Stimulated activated CD4-positive, alpha-beta T cell treated with anti-CD3 and anti-CD28 coated beads, Interleukin-12 subunit alpha, Interleukin-12 subunit beta, amount 100 ng/mL, for 24 hours (primary cell): ENCODE data around the gene NRGN.

Experiments
- DNase-seq, 2 experiments: peaks; one replicate each; pipeline ENCODE4 v3.0.0-alpha.2; 2020; ENCODE audit warnings: low read depth in 2 of 2

NRGN gene

GRCh38 chr11:124740277-124740882 lies 638 bp downstream of the NRGN start:
- DNase-seq, result peak in 1 of 2 experiments; percentile 61

- no peak for DNase-seq
Observed at GRCh38 chr11:124742555-124742954, 2.8 kb downstream of the NRGN start.

- DNase-seq, result no peak
Observed at GRCh38 chr11:124743050-124743449, 3.3 kb downstream of the NRGN start.

DNA sequence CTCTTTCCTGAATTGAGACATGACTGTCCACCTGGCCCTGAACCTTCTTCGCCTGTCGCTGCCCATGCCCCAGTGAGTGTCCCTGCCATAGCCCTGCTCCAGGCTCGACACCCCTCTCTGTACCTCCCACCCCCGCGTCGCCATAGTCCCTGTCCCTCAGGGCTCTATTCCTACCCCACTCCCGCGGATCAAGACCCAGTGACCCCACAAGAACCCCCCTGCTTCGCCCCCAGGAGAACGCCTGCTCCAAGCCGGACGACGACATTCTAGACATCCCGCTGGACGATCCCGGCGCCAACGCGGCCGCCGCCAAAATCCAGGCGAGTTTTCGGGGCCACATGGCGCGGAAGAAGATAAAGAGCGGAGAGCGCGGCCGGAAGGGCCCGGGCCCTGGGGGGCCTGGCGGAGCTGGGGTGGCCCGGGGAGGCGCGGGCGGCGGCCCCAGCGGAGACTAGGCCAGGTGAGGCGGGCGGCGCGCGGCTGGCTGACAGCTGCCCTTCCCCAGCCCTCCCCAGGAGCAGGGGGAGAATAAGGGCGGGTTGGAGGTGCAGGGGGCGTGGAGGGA lies 5.6 kb downstream of the NRGN start:
- no peak for DNase-seq

- DNase-seq, result peak in 1 of 2 experiments; percentile 41
Observed at GRCh38 chr11:124745835-124746620, 6.3 kb downstream of the NRGN start.

GRCh38 chr11:124746621-124747243 lies 7.0 kb downstream of the NRGN start:
- DNase-seq, result peak in 1 of 2 experiments; percentile 76

- no peak for DNase-seq
Observed at GRCh38 chr11:124747406-124748099, 7.8 kb downstream of the NRGN start.

DNA sequence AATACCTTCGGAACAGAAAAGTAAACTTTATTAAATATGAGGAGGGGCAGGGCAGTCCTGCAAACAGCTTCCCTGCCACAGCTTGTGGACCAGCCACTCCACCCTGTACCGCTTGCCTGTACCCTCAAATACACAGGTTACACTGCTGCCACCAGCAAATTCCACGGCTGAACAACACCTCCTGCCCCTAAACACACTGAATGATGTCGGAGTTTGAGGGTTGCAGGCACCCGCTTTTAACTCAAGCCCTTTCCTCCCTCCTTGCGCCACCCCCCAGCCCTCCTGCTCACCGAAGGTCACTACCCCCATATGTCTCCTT lies 8.3 kb downstream of the NRGN start:
- no peak for DNase-seq

DNA sequence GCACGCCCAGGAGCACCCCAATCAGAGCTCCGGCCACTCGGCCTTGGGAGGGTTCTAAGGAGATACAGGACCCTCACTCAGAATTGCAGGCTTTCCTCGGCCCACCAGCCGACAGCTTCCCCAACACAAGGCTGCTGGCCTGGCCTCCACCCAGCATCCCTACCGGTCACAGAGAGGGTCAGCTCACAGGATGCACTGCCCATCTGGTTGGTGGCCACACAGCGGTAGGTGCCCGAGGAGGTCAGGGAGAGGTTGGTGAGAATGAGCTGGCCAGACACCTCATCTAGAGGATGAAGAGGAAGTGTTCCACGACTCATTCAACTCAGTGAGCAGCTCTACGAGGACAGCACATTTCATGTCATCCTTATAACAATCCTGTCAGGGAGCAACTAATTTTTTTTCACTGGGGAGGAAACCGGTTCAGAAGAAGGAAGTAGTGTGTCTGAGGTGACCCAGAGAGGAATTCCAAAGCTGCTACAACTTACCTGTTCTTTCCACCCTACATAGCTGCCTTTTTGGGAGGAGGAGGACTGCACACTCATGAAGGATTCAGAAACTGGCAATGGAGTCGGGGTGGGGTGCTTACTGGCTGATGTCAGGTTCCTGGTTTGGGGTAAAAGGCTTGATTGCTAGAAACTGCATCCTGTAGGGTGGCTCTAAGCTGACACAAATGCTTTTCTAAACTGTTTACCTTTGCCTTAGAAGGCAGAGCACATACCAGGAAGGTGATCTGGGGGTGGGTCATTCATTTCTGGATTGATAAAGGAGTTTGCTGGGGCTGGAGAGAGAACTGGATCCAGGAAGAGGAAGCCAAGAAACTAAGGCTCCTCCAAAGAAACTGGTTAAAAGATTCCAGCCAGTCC lies 9.0 kb downstream of the NRGN start:
- no peak for DNase-seq

DNA sequence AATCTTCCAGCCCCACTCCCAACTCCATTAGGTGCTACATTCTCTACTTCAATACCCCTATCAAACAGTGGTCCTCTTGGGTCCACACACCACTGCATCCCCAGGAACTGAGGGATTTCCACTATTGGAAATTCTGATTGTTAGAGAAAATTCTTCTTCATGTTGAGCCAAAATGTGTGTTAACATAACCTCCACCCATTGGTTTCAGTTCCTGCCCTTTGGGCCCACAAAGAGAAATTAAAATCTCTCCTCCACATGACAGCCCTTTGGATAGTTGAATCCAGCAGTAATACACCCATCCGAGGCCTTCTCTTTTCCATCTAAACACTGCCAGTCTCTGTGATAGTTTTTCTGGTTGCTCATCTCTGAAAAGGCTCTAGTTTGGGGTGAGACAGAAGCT lies 10.2 kb downstream of the NRGN start:
- no peak for DNase-seq

DNA sequence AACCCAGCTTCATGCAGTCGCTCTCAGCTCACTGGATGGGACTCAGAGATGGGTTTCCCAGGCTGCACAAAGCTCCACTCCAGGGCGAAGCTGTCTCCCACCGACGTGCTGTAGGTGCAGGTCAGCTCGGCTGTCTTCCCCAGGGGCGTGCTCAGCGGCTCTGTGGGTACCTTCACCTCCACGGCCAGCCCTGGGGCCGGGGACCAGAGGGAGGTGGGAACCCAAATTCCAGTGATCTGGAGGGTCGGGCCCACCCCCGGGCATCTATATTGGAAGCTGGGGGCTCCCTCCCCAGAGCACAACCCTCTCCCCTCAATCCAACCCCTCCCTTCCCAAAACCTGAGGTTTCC lies 11.6 kb downstream of the NRGN start:
- no peak for DNase-seq

- DNase-seq, result no peak
Observed at GRCh38 chr11:124751741-124752470, 12.2 kb downstream of the NRGN start, which contains the start of gene VSIG2. Gene VSIG2 (minus strand): TSS chr11:124752255. CDS start chr11:124752137, 118 bp downstream.

- no peak for DNase-seq
Observed at GRCh38 chr11:124752471-124753102, 12.8 kb downstream of the NRGN start.

DNA sequence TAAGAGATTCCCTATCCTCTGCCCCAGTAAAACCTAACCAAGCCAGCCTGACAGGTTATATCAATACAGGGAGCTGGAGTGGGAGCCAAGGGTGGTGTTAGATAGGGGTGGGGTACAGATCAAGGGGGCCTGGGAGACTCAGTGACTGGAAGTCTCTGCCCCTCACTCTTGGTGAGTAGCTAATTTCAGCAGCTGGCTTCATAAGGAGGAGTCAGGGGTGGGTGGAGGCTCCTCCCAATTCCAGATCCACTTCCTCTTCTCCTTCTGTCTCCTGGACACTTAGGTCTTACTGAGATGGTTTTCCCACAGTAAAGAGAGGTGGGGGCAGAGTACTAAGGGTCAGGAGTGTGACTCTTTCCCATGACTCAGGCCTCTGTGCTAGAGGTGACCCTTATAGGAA lies 13.5 kb downstream of the NRGN start:
- DNase-seq, result no peak

DNA sequence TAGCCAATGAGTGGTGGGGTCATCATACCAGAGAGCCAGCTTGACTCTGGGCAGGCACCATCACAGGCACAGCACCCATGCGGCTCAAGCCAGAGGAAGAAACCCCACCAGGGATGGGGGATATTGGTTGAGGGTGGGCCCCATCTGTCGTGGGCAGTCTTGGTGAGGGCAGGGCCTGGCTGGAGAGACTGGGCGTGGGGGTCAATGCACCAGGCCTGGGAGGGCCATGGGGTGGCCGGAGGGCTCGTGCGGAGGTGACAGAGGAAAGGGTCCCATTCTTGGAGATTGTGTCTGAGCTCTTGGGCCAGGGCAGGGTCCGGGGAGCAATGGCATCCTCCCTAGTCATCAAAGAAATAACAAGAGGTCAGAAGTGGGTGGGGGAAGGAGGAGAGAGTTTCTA lies 13.9 kb downstream of the NRGN start:
- no peak for DNase-seq

- DNase-seq, result no peak
Observed at GRCh38 chr11:124754309-124754708, 14.6 kb downstream of the NRGN start.

- DNase-seq, result no peak
Observed at GRCh38 chr11:124754710-124755109, 15.0 kb downstream of the NRGN start.

DNA sequence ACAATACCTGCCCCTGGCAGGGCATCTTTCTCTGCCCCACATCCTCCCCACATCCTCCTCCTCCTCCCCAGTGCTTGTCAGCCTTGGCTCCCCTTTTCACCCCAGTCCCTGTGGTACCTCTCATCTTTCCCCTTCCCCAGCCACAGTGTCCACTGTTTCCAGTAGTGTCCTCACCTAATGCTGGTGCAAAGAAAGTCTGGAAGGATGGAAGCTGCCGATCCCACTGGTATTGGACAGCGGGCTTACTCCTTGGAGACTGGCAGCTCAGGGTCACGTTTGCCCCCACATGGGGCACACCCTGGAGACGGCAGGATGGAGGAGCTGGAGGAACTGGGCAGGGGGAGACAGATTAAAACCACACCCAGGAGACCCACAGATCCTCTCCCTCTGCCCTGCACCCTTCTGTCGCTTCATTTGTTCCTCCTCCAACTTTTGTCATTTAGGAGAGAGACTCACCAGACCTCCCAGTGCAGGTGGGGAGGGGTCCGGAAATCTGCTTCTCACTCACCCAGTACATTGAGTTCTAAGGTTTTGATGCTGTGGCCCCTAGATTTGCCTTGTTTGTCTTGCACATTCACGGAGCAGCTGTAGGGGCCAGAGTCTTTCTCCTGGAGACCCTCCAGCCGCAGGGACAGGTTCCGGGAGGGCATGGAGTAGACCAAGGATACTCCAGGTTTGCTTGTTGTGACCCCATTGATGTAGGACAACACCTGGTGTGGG lies 16.5 kb downstream of the NRGN start:
- no peak for DNase-seq

- no peak for DNase-seq
Observed at GRCh38 chr11:124756753-124757227, 17.0 kb downstream of the NRGN start.
